Smooth muscle cell (in vitro differentiated cells): ENCODE results near the gene BIRC5. TPM values are rescaled to one million over a fixed set of nuclear protein-coding genes. Genes with fewer than 3 reads are reported as not detected.
"Not testable (repeated sequence)": the region's sequence is repeated elsewhere in the genome, so short reads cannot be mapped to it uniquely, and the experiment has no call there.

Source experiments
- DNase-seq: peaks from one replicate; lab custom pipeline; 2025; ENCODE audit not compliant: unreplicated experiment; lab: John Stamatoyannopoulos, UW
- H2AFZ ChIP-seq: fragments of 200-600 bp; sonication (generic); 2 replicates; pipeline ENCODE4 v1.6.0; 2016; ENCODE audit warnings: antibody characterized with exemption, low read depth, mild to moderate bottlenecking
- H3F3A ChIP-seq: fragments of 200-600 bp; sonication (generic); 2 replicates; pipeline ENCODE4 v1.6.0; 2017; ENCODE audit warnings: antibody characterized with exemption, low read depth
- H3K27ac ChIP-seq: fragments of 200-600 bp; sonication (generic); 2 replicates; pipeline ENCODE4 v1.5.1; 2016; ENCODE audit warnings: low read depth, mild to moderate bottlenecking
- H3K27me3 ChIP-seq: fragments of 200-600 bp; sonication (generic); 2 replicates; pipeline ENCODE4 v1.6.1; 2016; ENCODE audit warnings: low read depth, mild to moderate bottlenecking
- H3K36me3 ChIP-seq: fragments of 200-600 bp; sonication (generic); 2 replicates; pipeline ENCODE4 v1.5.1; 2016; ENCODE audit warnings: low read depth
- H3K4me1 ChIP-seq: fragments of 200-600 bp; sonication (generic); 2 replicates; pipeline ENCODE4 v1.5.1; 2016; ENCODE audit warnings: low read depth
- H3K4me2 ChIP-seq: fragments of 200-600 bp; sonication (generic); 2 replicates; pipeline ENCODE4 v1.6.0; 2016; ENCODE audit warnings: mild to moderate bottlenecking
- H3K4me3 ChIP-seq: fragments of 200-600 bp; sonication (generic); 2 replicates; pipeline ENCODE4 v1.5.1; 2016; ENCODE audit warnings: mild to moderate bottlenecking
- H3K79me2 ChIP-seq: fragments of 200-600 bp; sonication (generic); 2 replicates; pipeline ENCODE4 v1.6.0; 2016; ENCODE audit warnings: low read depth, mild to moderate bottlenecking
- H3K9ac ChIP-seq: fragments of 200-600 bp; sonication (generic); 2 replicates; pipeline ENCODE4 v1.6.0; 2016; ENCODE audit warnings: low read depth
- H3K9me3 ChIP-seq: fragments of 200-600 bp; sonication (generic); replicated peaks from 2 replicates; pipeline ENCODE4 v1.5.1; 2016; ENCODE audit warnings: low read depth
- H4K20me1 ChIP-seq: fragments of 200-600 bp; sonication (generic); 2 replicates; pipeline ENCODE4 v1.6.0; 2016; ENCODE audit warnings: low read depth
- CTCF ChIP-seq: fragments of 200-600 bp; sonication (generic); IDR thresholded peaks from 2 replicates; pipeline ENCODE4 v1.5.1; 2017; ENCODE audit warnings: borderline replicate concordance, mild to moderate bottlenecking, antibody characterized with exemption; ENCODE audit not compliant: insufficient read depth, poor library complexity, severe bottlenecking
- WGBS: methylation state at CpG from one replicate; pipeline ENCODE4 v1.1.7; 2016; ENCODE audit warnings: low lambda C conversion rate; 5-methylcytosine and 5-hydroxymethylcytosine counted together
- polyA plus RNA-seq: library from polyadenylated mRNA; unstranded; fragments of >200 nt; fragmentation: Nextera tagmentation; extraction: Ambion mirVana; gene quantifications from 2 replicates; pipeline ENCODE4 v1.2.1, GENCODE V29; 2016
- total RNA-seq: library from RNA; depleted of rRNA; stranded (reverse); fragments of >200 nt; gene quantifications from 2 replicates; pipeline ENCODE4 v1.2.3, GENCODE V29; 2014

BIRC5 gene
- total and polyA plus RNA-seq, 2 experiments from 2014 or later = 7.7 to 15.6 TPM

- Histone ChIP-seq H3K9me3 (no peaks in the 10 kb centered on the region), H3K36me3 (no peaks in the 10 kb centered on the region), H3K4me2 (no peak overlapping the region), H3K27me3 (peaks cover 39% of the 10 kb centered on the region), H4K20me1 (no peaks in the 10 kb centered on the region), H3K9ac (no peak overlapping the region), H3K79me2 (no peaks in the 10 kb centered on the region), H3K27ac (no peak overlapping the region), H3F3A (no peaks in the 10 kb centered on the region), H2AFZ (no peak overlapping the region), H3K4me3 (no peak overlapping the region), H3K4me1 (no peaks in the 10 kb centered on the region)
- DNase-seq = no peak
- TF ChIP-seq CTCF = no peak
- WGBS = 91% methylated on average over 10 of the region's 10 CpGs
Observed at GRCh38 chr17:78233678-78234077, 19.6 kb downstream of the BIRC5 start.

- TF ChIP-seq CTCF = no peak
- H3K4me3 ChIP-seq = no peak overlapping the region
- H3K27me3 ChIP-seq = peaks cover 39% of the 10 kb centered on the region
- no peaks in the 10 kb centered on the region for H3F3A ChIP-seq
- no peak overlapping the region for H3K9ac ChIP-seq
- H3K9me3 ChIP-seq = no peaks in the 10 kb centered on the region
- H3K27ac ChIP-seq = no peak overlapping the region
- no peak for DNase-seq
- H3K79me2 ChIP-seq = no peaks in the 10 kb centered on the region
- no peaks in the 10 kb centered on the region for H3K36me3 ChIP-seq
- no peak overlapping the region for H2AFZ ChIP-seq
- no peaks in the 10 kb centered on the region for H4K20me1 ChIP-seq
- 91% methylated on average over 16 of the region's 17 CpGs for WGBS
- no peak overlapping the region for H3K4me2 ChIP-seq
- H3K4me1 ChIP-seq = no peaks in the 10 kb centered on the region
Observed at GRCh38 chr17:78234261-78234865, 20.3 kb downstream of the BIRC5 start.

- not testable (repeated sequence) for H3F3A ChIP-seq, H3K27ac ChIP-seq, H3K9me3 ChIP-seq, H4K20me1 ChIP-seq, DNase-seq, H3K4me3 ChIP-seq, H3K36me3 ChIP-seq, H3K4me2 ChIP-seq, H3K79me2 ChIP-seq, H3K9ac ChIP-seq, H2AFZ ChIP-seq, H3K4me1 ChIP-seq
- WGBS = 95% methylated on average over 6 of the region's 6 CpGs
- peaks cover 32% of the 10 kb centered on the region for H3K27me3 ChIP-seq
Observed at GRCh38 chr17:78235022-78235421, 21.0 kb downstream of the BIRC5 start.

- H3F3A ChIP-seq = no peaks in the 10 kb centered on the region
- H4K20me1 ChIP-seq = no peaks in the 10 kb centered on the region
- no peak for TF ChIP-seq CTCF
- no peaks in the 10 kb centered on the region for H3K79me2 ChIP-seq
- H3K4me2 ChIP-seq = no peak overlapping the region
- no peak overlapping the region for H2AFZ ChIP-seq
- no peak overlapping the region for H3K27ac ChIP-seq
- no peaks in the 10 kb centered on the region for H3K4me1 ChIP-seq
- WGBS = 85% methylated on average over 8 of the region's 8 CpGs
- no peak overlapping the region for H3K4me3 ChIP-seq
- no peak overlapping the region for H3K9ac ChIP-seq
- H3K27me3 ChIP-seq = peaks cover 24% of the 10 kb centered on the region
- no peak for DNase-seq
- no peaks in the 10 kb centered on the region for H3K36me3 ChIP-seq
- H3K9me3 ChIP-seq = no peaks in the 10 kb centered on the region
Observed at GRCh38 chr17:78235885-78236284, 21.8 kb downstream of the BIRC5 start.
